ENCODE results near the gene CRYBA4.

GRCh38 chr22:26574001-26574723 is 47.6 kb upstream of the CRYBA4 start:
- no peak for TF ChIP-seq POLR2AphosphoS5 (IDR thresholded peaks at IDR 0.05; ENCODE audit: low read depth)
- no peak for TF ChIP-seq CTCF (conservative IDR thresholded peaks at IDR 0.05; ENCODE audit: low read depth in 2 of 2)
- TF ChIP-seq STAT1 (IDR thresholded peaks at IDR 0.05; ENCODE audit: unreplicated experiment): no peak
- no peak for TF ChIP-seq CREB1 (CRISPR knock-in tag; IDR thresholded peaks at IDR 0.05; ENCODE audit: low read depth)
- no peak for TF ChIP-seq EZH2 (IDR thresholded peaks at IDR 0.05; ENCODE audit: low read depth, unreplicated experiment)
- no peak for TF ChIP-seq REST (IDR thresholded peaks at IDR 0.05; ENCODE audit: unreplicated experiment)
- TF ChIP-seq ZNF462 (CRISPR knock-in tag; IDR thresholded peaks at IDR 0.05): no peak
- no peak for TF ChIP-seq JUNB (IDR thresholded peaks at IDR 0.05; ENCODE audit: unreplicated experiment)
- no peak for TF ChIP-seq ZNF331 (CRISPR knock-in tag; IDR thresholded peaks at IDR 0.05; ENCODE audit: low read depth)
- no peak for TF ChIP-seq NANOG (IDR thresholded peaks at IDR 0.05; ENCODE audit: borderline replicate concordance)

Measured in GM23338 (cell line).